Hepatocyte (in vitro differentiated cells): ENCODE results near the gene LCE2C.

Experiments used
- CTCF ChIP-seq: fragments of 200-600 bp; sonication (generic); IDR thresholded peaks from 2 replicates; pipeline ENCODE4 v1.5.1; 2016; ENCODE audit warnings: antibody characterized with exemption, mild to moderate bottlenecking; ENCODE audit not compliant: poor library complexity
- EZH2phosphoT487 ChIP-seq: fragments of 200-600 bp; sonication (generic); IDR thresholded peaks from one replicate; pipeline ENCODE4 v1.6.1; 2018; ENCODE audit warnings: antibody characterized with exemption, mild to moderate bottlenecking, low read depth, moderate library complexity; ENCODE audit not compliant: unreplicated experiment, severe bottlenecking

- TF ChIP-seq CTCF (no peak), EZH2phosphoT487 (no peak)
These were observed 31.1 kb upstream of the LCE2C start for GRCh38 chr1:152643945-152644344.
